Measurements from ENCODE around the gene PDLIM4. TPM values are rescaled to one million over a fixed set of nuclear protein-coding genes. Genes with fewer than 3 reads are reported as not detected.

PDLIM4 gene
- total RNA-seq, 1 experiment from 2014 or later = 7.6 TPM

- no peak overlapping the region for H3K27ac ChIP-seq (ENCODE audit: insufficient read length, low read depth, low read length)
- H2BK15ac ChIP-seq (ENCODE audit: low read depth, low read length) = no peak overlapping the region
- no peak overlapping the region for H3K9ac ChIP-seq (ENCODE audit: extremely low read depth, insufficient read length, low read length)
- no peak overlapping the region for H4K8ac ChIP-seq (replicated peaks; ENCODE audit: insufficient read length, low read depth, low read length)
- H3K79me2 ChIP-seq (ENCODE audit: insufficient read depth, low read length) = no peaks in the 10 kb centered on the region
- no peaks in the 10 kb centered on the region for H3K27me3 ChIP-seq (ENCODE audit: insufficient read depth, low read length)
- no peak overlapping the region for H2BK20ac ChIP-seq (ENCODE audit: low read depth, low read length, poor library complexity, severe bottlenecking)
- WGBS (ENCODE audit: extremely low coverage, insufficient read length, low lambda C conversion rate) = no CpG with 5 or more reads among the region's 3 CpGs
- H3K23ac ChIP-seq (ENCODE audit: insufficient read length, low read depth, low read length) = no peak overlapping the region
- H2BK120ac ChIP-seq (ENCODE audit: low read depth, low read length, poor library complexity, severe bottlenecking) = no peak overlapping the region
- no peaks in the 10 kb centered on the region for H3K79me1 ChIP-seq (ENCODE audit: insufficient read depth, low read depth, low read length, poor library complexity, severe bottlenecking)
- no peak overlapping the region for H2AFZ ChIP-seq (ENCODE audit: low read length)
- H3K18ac ChIP-seq (ENCODE audit: insufficient read length, low read depth, low read length) = no peak overlapping the region
- no peaks in the 10 kb centered on the region for H4K20me1 ChIP-seq (ENCODE audit: control insufficient read depth, insufficient read depth, insufficient read length)
- H2AK5ac ChIP-seq (ENCODE audit: insufficient read length, low read length) = no peak overlapping the region
- no peak overlapping the region for H3K4me2 ChIP-seq (ENCODE audit: insufficient read depth, insufficient read length, low read length)
- Mint-ChIP-seq H3K27ac (no peak overlapping the region), H3K9me3 (peaks cover 0 to 5% of the 10 kb centered on the region in 2 experiments; a peak in 1 of 5 replicates), H3K4me3 (no peak overlapping the region), H3K27me3 (ENCODE audit: low read depth) (peaks cover 17% of the 10 kb centered on the region), H3K4me1 (peaks cover 12 to 18% of the 10 kb centered on the region in 2 experiments), H3K36me3 (ENCODE audit: insufficient read depth in 1 of 3, low read depth in 3 of 3) (no peaks in the 10 kb centered on the region; a peak in 1 of 7 replicates)
- H3K23me2 ChIP-seq (ENCODE audit: insufficient read length, low read depth, low read length, poor library complexity, severe bottlenecking) = no peaks in the 10 kb centered on the region
- no peaks in the 10 kb centered on the region for H3K9me3 ChIP-seq (ENCODE audit: control insufficient read depth, low read depth, low read length)
- H4K5ac ChIP-seq (ENCODE audit: insufficient read length, low read depth, low read length) = no peak overlapping the region
- no peak overlapping the region for H3T11ph ChIP-seq (ENCODE audit: low read length)
- no peak overlapping the region for H3K4ac ChIP-seq (ENCODE audit: low read depth, low read length)
- H2BK12ac ChIP-seq (ENCODE audit: insufficient read length, low read depth, low read length) = no peak overlapping the region
- H3K14ac ChIP-seq (ENCODE audit: insufficient read depth, low read length) = no peak overlapping the region
- H4K91ac ChIP-seq (ENCODE audit: insufficient read length, low read depth, low read length) = no peak overlapping the region
- 0 out of 2 replicates have a peak, but pooled peaks cover 5% of the 10 kb centered on the region for H3K4me1 ChIP-seq (ENCODE audit: insufficient read depth, low read length)
- H3K56ac ChIP-seq (ENCODE audit: insufficient read length, low read depth, low read length) = no peak overlapping the region
- TF ChIP-seq CTCF (conservative IDR thresholded peaks at IDR 0.05) = no peak
- no peak overlapping the region for H2BK5ac ChIP-seq (ENCODE audit: insufficient read length, low read length)
- no peak for DNase-seq
These were observed 22.3 kb downstream of the PDLIM4 start for GRCh38 chr5:132279801-132280200.

All from H9 (cell line).